CD14-positive monocyte (primary cell): ENCODE measurements around the gene EPB41L4A. TPM values are rescaled to one million over a fixed set of nuclear protein-coding genes. Genes with fewer than 3 reads are reported as not detected.

ENCODE experiments used
- DNase-seq, 3 donors: peaks; one replicate each; pipeline ENCODE4 v3.0.0-alpha.2; 2011 to 2022
- H2AFZ ChIP-seq: 2 replicates; pipeline ENCODE4 v1.6.0; 2012; ENCODE audit warnings: mild to moderate bottlenecking, low read depth, low read length, inconsistent platforms; ENCODE audit not compliant: insufficient read depth, poor library complexity, severe bottlenecking
- H3K27ac ChIP-seq, 2 donors: 1 replicate in 1 of 2; 2 replicates in 1 of 2; pipeline ENCODE4 v1.5.1; 2012 to 2013; ENCODE audit warnings: low read length in 2 of 2, control low read depth in 1 of 2, inconsistent platforms in 1 of 2, low read depth in 1 of 2, mild to moderate bottlenecking in 1 of 2
- H3K27me3 ChIP-seq, 2 donors: one replicate each; pipeline versions ENCODE4 v1.6.0 to v1.6.1; 2011 to 2013; ENCODE audit warnings: low read length in 2 of 2; ENCODE audit not compliant: control insufficient read depth in 2 of 2, insufficient read depth in 2 of 2
- H3K36me3 ChIP-seq, 2 donors: replicated peaks in 1 of 2; 1 replicate in 1 of 2; 2 replicates in 1 of 2; pipeline versions ENCODE4 v1.5.1 to v1.6.1; 2012 to 2013; ENCODE audit warnings: low read length in 2 of 2, control low read depth in 1 of 2, inconsistent platforms in 1 of 2, mild to moderate bottlenecking in 1 of 2; ENCODE audit not compliant: insufficient read depth in 2 of 2, control insufficient read depth in 1 of 2
- H3K4me1 ChIP-seq, 2 donors: 1 replicate in 1 of 2; 2 replicates in 1 of 2; pipeline versions ENCODE4 v1.5.1 to v1.6.1; 2012 to 2013; ENCODE audit warnings: low read length in 2 of 2, control low read depth in 1 of 2, inconsistent platforms in 1 of 2, mild to moderate bottlenecking in 1 of 2, moderate library complexity in 1 of 2; ENCODE audit not compliant: insufficient read depth in 2 of 2, control insufficient read depth in 1 of 2
- H3K4me2 ChIP-seq: replicated peaks from 2 replicates; pipeline ENCODE3; 2012; ENCODE audit warnings: low read length, moderate library complexity, mild to moderate bottlenecking; ENCODE audit not compliant: poor library complexity, severe bottlenecking; ENCODE audit errors: extremely low read depth
- H3K4me3 ChIP-seq, 3 experiments: fragments of 200-600 bp in 1 of 3; sonication (generic) in 1 of 3; replicated peaks in 1 of 3; 1 replicate in 2 of 3; 2 replicates in 1 of 3; pipeline ENCODE4 v1.5.1; 2011 to 2013; ENCODE audit warnings: low read length in 3 of 3, mild to moderate bottlenecking in 3 of 3, control low read depth in 2 of 3, low read depth in 2 of 3, inconsistent platforms in 1 of 3, moderate library complexity in 1 of 3
- H3K79me2 ChIP-seq: 2 replicates; pipeline ENCODE4 v1.6.0; 2012; ENCODE audit warnings: mild to moderate bottlenecking, control low read depth, inconsistent platforms, low read length, moderate library complexity; ENCODE audit not compliant: insufficient read depth
- H3K9ac ChIP-seq: 2 replicates; pipeline ENCODE4 v1.6.0; 2017; ENCODE audit warnings: low read length, mild to moderate bottlenecking; ENCODE audit not compliant: insufficient read depth, poor library complexity, severe bottlenecking
- H3K9me3 ChIP-seq, 2 donors: replicated peaks in 1 of 2; 1 replicate in 1 of 2; 2 replicates in 1 of 2; pipeline versions ENCODE4 v1.5.1 to v1.6.1; 2012 to 2013; ENCODE audit warnings: low read length in 2 of 2, control low read depth in 1 of 2; ENCODE audit not compliant: control insufficient read depth in 1 of 2, insufficient read depth in 1 of 2
- H4K20me1 ChIP-seq: 2 replicates; pipeline ENCODE4 v1.6.0; 2012; ENCODE audit warnings: mild to moderate bottlenecking, low read length, control low read depth, moderate library complexity; ENCODE audit not compliant: insufficient read depth
- H3K27ac Mint-ChIP-seq, 7 donors: one replicate each; pipeline ENCODE4 v1.8.0; 2020; ENCODE audit warnings: mild to moderate bottlenecking in 7 of 7, mixed read lengths in 7 of 7, moderate library complexity in 6 of 7, inconsistent platforms in 2 of 7
- H3K27me3 Mint-ChIP-seq, 3 donors: one replicate each; pipeline ENCODE4 v1.8.0; 2021 to 2022; ENCODE audit warnings: low read depth in 3 of 3, mild to moderate bottlenecking in 3 of 3, mixed read lengths in 3 of 3, moderate library complexity in 3 of 3, inconsistent platforms in 1 of 3
- H3K36me3 Mint-ChIP-seq, 2 donors: one replicate each; pipeline ENCODE4 v1.8.0; 2020; ENCODE audit warnings: mixed read lengths in 2 of 2, inconsistent platforms in 1 of 2, mild to moderate bottlenecking in 1 of 2
- H3K4me1 Mint-ChIP-seq: one replicate; pipeline ENCODE4 v1.8.0; 2020; ENCODE audit warnings: mild to moderate bottlenecking, mixed read lengths
- H3K4me3 Mint-ChIP-seq, 2 donors: one replicate each; pipeline ENCODE4 v1.8.0; 2020; ENCODE audit warnings: mild to moderate bottlenecking in 2 of 2, mixed read lengths in 2 of 2, moderate library complexity in 1 of 2
- H3K9me3 Mint-ChIP-seq, 7 donors: one replicate each; pipeline ENCODE4 v1.8.0; 2020 to 2022; ENCODE audit warnings: mixed read lengths in 7 of 7, mild to moderate bottlenecking in 6 of 7, moderate library complexity in 6 of 7, inconsistent platforms in 2 of 7
- CTCF ChIP-seq: fragments of 200-600 bp; IDR thresholded peaks from one replicate; pipeline ENCODE4 v1.8.0; 2022; ENCODE audit warnings: antibody characterized with exemption, mild to moderate bottlenecking
- WGBS: methylation state at CpG from one replicate; pipeline ENCODE4 v1.1.5; 2013; ENCODE audit warnings: missing lambda C conversion rate; ENCODE audit not compliant: insufficient coverage; 5-methylcytosine and 5-hydroxymethylcytosine counted together
- intact Hi-C, 2 donors: fragments of 100-400 bp; cut with micrococcal nuclease; formaldehyde crosslinking; loops; one replicate each; pipeline versions ENCODE4 v1.15.0 to v1.15.1; 2023
- polyA plus RNA-seq, 3 donors: library from polyadenylated mRNA; depleted of rRNA in 1 of 3; unstranded in 2 of 3; stranded (reverse) in 1 of 3; fragments of 300-500 nt in 2 of 3; fragments of >200 nt in 1 of 3; fragmentation: Illumina TruSeq in 2 of 3; gene quantifications; 1 replicate in 2 of 3; 2 replicates in 1 of 3; pipeline ENCODE4 v1.2.3, GENCODE V29; 2012 to 2021

EPB41L4A gene
- polyA plus RNA-seq, 3 donors = 0.01 to 0.05 TPM; not detected in 1

GRCh38 chr5:112318346-112318745 lies 100.7 kb downstream of the EPB41L4A start:
- H3K9ac ChIP-seq = no peak overlapping the region
- WGBS = 83% methylated on average over 2 of the region's 2 CpGs
- no peaks in the 10 kb centered on the region for H3K4me1 ChIP-seq
- H3K9me3 Mint-ChIP-seq = peaks cover 0 to 5% (median under 1%) of the 10 kb centered on the region in 7 donors
- no peak for DNase-seq
- H3K79me2 ChIP-seq = no peaks in the 10 kb centered on the region
- H3K4me1 Mint-ChIP-seq = no peaks in the 10 kb centered on the region
- H2AFZ ChIP-seq = no peak overlapping the region
- H4K20me1 ChIP-seq = no peaks in the 10 kb centered on the region
- no peaks in the 10 kb centered on the region for H3K36me3 Mint-ChIP-seq
- H3K36me3 ChIP-seq = no peaks in the 10 kb centered on the region
- intact Hi-C loops = no loop called here
- H3K27me3 Mint-ChIP-seq = peaks cover 0 to 3% (median 2%) of the 10 kb centered on the region in 3 donors
- no peaks in the 10 kb centered on the region for H3K27me3 ChIP-seq
- no peak for TF ChIP-seq CTCF
- no peak overlapping the region for H3K4me3 Mint-ChIP-seq
- H3K27ac Mint-ChIP-seq = no peak overlapping the region
- H3K4me2 ChIP-seq = no peak overlapping the region
- no peaks in the 10 kb centered on the region for H3K9me3 ChIP-seq
- no peak overlapping the region for H3K4me3 ChIP-seq
- H3K27ac ChIP-seq = no peak overlapping the region

GRCh38 chr5:112317866-112318265 lies 101.2 kb downstream of the EPB41L4A start:
- peaks cover 0 to 3% (median 2%) of the 10 kb centered on the region in 3 donors for H3K27me3 Mint-ChIP-seq
- Histone ChIP-seq H3K9ac (no peak overlapping the region), H3K27ac (no peak overlapping the region), H3K27me3 (no peaks in the 10 kb centered on the region), H3K9me3 (no peaks in the 10 kb centered on the region), H3K4me1 (no peaks in the 10 kb centered on the region), H3K79me2 (no peaks in the 10 kb centered on the region), H3K4me3 (no peak overlapping the region), H4K20me1 (no peaks in the 10 kb centered on the region), H3K4me2 (no peak overlapping the region), H3K36me3 (no peaks in the 10 kb centered on the region), H2AFZ (no peak overlapping the region)
- no peak overlapping the region for H3K27ac Mint-ChIP-seq
- intact Hi-C loops = no loop called here
- no peaks in the 10 kb centered on the region for H3K4me1 Mint-ChIP-seq
- no peak for TF ChIP-seq CTCF
- no CpG with 5 or more reads among the region's 1 CpG for WGBS
- no peak overlapping the region for H3K4me3 Mint-ChIP-seq
- peaks cover 0 to 5% (median 0%) of the 10 kb centered on the region in 7 donors for H3K9me3 Mint-ChIP-seq
- H3K36me3 Mint-ChIP-seq = no peaks in the 10 kb centered on the region
- no peak for DNase-seq
